HepG2 (cell line): ENCODE data around the gene CC2D1A.

ENCODE experiments used
- HMGXB4 ChIP-seq, 2 experiments: sonication (generic) in 1 of 2; formaldehyde crosslinking in 1 of 2; IDR thresholded peaks; 2 replicates each; pipeline versions ENCODE4 v1.4.0 to v1.6.1; 2018 to 2020; ENCODE audit warnings: missing genetic modification reagents in 2 of 2, borderline replicate concordance in 1 of 2, low read depth in 1 of 2, mild to moderate bottlenecking in 1 of 2, missing biosample characterization in 1 of 2
- POLR2A ChIP-seq, 2 experiments: IDR thresholded peaks; 2 replicates each; pipeline ENCODE4 v1.6.1; 2011; ENCODE audit warnings: low read depth in 2 of 2, low read length in 2 of 2, mild to moderate bottlenecking in 1 of 2, moderate library complexity in 1 of 2; ENCODE audit not compliant: insufficient read depth in 1 of 2
- POLR2AphosphoS5 ChIP-seq: IDR thresholded peaks from 2 replicates; pipeline ENCODE4 v1.6.1; 2012; ENCODE audit warnings: low read depth, low read length
- SMAD1 ChIP-seq: sonication (generic); formaldehyde crosslinking; IDR thresholded peaks from 2 replicates; pipeline ENCODE4 v1.4.0; 2020; ENCODE audit warnings: missing genetic modification reagents, low read depth, mild to moderate bottlenecking, borderline replicate concordance
- ZNF556 ChIP-seq: sonication (generic); formaldehyde crosslinking; IDR thresholded peaks from 2 replicates; pipeline ENCODE4 v1.4.0; 2020; ENCODE audit warnings: mild to moderate bottlenecking, missing genetic modification reagents, borderline replicate concordance
- TF ChIP-seq, protein P1 (sequence below): sonication (generic); formaldehyde crosslinking; IDR thresholded peaks from 2 replicates; pipeline ENCODE4 v1.5.0; 2020; ENCODE audit warnings: mild to moderate bottlenecking, missing genetic modification reagents, moderate library complexity

- TF ChIP-seq SMAD1 (CRISPR knock-in tag) (no peak), POLR2A (IDR thresholded peaks at IDR 0.05; ENCODE audit: insufficient read depth in 1 of 2, low read depth in 2 of 2, low read length in 2 of 2) (no peak), ZNF556 (no peak), POLR2AphosphoS5 (no peak), HMGXB4 (CRISPR knock-in tag; IDR thresholded peaks at IDR 0.05; ENCODE audit: borderline replicate concordance in 1 of 2, low read depth in 1 of 2) (no peak)
- TF ChIP-seq, protein P1, sequence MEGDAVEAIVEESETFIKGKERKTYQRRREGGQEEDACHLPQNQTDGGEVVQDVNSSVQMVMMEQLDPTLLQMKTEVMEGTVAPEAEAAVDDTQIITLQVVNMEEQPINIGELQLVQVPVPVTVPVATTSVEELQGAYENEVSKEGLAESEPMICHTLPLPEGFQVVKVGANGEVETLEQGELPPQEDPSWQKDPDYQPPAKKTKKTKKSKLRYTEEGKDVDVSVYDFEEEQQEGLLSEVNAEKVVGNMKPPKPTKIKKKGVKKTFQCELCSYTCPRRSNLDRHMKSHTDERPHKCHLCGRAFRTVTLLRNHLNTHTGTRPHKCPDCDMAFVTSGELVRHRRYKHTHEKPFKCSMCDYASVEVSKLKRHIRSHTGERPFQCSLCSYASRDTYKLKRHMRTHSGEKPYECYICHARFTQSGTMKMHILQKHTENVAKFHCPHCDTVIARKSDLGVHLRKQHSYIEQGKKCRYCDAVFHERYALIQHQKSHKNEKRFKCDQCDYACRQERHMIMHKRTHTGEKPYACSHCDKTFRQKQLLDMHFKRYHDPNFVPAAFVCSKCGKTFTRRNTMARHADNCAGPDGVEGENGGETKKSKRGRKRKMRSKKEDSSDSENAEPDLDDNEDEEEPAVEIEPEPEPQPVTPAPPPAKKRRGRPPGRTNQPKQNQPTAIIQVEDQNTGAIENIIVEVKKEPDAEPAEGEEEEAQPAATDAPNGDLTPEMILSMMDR = no peak
Measured at GRCh38 chr19:13980340-13980739, 74.3 kb downstream of the CC2D1A start.
